HS-5 (cell line): ENCODE data around the gene ARHGAP10.

Source experiments
- DNase-seq: peaks from one replicate; pipeline ENCODE4 v3.0.0-alpha.2; 2012; ENCODE audit warnings: low read depth

Gene ARHGAP10

DNA sequence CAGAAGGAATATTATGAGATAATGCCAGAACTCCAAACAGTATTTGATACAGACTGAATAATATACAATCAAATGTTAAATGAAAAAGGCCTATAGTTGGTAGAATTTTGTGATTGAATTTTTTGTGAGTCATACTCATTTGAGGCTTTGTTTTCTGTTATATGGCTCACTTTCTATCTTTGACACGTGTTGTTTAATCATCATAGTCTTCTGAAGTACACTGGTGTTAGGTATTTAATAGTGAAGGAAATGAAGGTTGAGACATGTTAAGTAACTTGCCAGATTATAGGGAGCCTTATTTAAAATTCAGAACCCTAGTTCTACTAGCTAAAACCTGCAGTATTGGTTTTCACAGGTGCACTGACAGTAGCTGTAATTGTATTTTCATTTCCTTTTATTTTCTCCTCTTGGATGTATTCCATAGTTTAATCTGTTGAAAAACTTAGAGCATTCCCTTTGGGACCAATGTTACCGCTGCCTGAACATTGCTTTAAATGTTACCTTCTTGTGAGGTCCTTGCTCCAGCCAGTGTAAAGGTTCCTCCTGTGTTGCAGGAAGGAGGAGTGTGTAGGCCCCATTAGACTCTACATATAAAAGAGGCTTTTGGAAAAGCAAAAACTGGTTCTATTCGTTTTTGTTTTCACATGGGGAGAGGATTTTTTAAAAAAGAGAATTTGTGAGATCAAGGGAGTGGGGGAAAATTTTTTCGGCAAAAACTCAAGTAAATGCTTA is 224.1 kb downstream of the ARHGAP10 start:
- no peak for DNase-seq

DNA sequence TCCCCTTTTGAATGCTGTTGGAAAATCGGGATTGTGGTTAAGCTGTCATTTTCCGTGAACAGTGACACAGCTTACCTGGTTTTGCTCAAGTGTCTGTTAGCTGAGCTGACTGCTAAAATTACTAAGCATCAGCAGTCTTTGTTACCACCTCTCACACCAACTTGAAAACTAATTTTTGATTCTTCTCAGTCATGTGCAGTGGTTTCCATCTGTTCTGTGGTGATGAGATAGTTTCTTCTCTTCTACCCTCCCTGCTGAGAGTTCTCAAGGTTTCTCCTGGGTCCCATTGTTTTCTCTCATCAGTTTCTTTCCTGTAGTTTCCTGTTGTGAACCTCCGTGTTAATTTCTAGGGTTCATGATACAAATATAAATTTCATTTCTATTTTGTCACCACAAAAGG is 225.6 kb downstream of the ARHGAP10 start:
- no peak for DNase-seq

DNA sequence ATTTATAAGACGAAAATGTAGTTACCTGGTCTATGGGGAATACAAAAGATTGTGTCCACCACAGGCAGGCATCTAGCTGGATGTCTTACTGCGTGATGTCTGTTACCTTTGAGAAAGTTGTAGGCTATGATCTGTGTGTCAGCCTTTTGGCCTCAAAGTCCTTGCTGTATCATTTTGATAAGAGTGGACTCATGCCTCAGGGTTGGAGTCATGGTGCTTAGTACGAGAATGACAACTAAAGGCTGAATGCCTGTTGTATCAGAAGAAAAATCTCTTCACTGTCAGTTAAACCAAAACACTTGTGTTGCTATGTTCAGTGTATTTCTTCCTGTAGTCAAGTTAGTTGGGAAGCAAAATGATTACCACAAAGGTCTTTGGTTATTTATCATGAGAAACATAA is 226.2 kb downstream of the ARHGAP10 start:
- DNase-seq = no peak

DNA sequence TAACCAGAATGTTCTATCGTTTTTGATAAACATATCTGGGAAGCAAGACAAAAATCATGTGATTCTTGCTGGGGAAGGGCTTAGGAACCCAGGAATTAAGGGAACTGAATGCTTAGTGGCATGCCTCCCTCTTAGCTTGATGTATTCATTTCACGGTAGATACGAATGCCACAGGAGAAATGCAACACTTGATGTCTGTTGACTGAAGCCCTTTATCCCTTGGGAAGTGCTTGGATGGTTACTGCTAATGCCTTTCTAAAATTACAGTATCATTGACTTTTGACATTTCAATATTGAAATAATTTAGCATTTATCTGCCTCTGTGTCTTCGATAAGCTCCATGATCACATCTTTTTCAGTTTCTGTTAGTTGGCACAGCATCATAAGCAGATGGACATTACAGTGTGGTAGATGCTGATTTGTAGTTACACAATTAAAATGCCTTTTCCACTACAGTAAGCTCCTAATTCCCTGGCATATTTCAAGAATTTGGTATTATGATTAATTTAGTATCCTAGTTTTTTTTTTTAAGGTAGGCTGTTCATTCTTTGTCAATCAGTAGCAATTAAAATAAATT is 226.7 kb downstream of the ARHGAP10 start:
- no peak for DNase-seq

DNA sequence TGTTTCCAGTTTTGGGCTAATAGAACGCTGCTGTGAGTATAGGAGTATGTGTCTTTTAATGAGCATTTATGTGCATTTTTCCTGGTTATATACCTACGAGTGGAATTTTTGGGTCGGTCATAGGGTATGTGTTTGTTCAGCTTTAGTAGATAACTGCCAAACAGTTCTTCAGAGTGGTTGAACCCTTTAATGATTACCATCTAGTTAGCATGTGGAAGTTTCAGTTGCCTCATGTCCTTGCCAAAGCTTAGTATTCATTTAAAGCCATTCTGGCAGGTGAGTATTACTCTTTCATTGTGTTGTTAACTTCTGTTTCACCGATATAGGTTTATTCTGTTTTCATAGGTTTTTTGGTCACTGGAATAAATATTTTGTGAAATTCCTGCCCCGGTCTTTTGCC is 229.1 kb downstream of the ARHGAP10 start:
- no peak for DNase-seq

DNA sequence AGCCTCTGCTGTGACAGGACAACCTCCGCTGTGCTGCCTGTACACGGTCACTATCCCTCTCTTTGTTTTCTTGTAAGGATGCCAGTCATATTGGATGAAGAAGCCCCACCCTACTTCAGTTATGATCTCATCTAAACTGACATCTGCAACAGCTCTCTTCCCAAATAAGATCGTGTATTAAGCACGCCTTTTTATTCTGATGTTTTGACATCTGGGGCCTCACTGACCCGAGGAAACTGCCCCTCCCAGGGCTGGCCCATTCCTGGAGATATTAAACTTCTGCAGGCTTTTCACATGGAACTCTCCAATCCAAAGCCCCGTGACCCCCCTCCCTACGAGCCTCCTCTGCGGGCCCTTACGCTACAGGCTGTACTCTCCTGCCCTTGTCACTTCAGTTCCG is 232.0 kb downstream of the ARHGAP10 start:
- DNase-seq = no peak

DNA sequence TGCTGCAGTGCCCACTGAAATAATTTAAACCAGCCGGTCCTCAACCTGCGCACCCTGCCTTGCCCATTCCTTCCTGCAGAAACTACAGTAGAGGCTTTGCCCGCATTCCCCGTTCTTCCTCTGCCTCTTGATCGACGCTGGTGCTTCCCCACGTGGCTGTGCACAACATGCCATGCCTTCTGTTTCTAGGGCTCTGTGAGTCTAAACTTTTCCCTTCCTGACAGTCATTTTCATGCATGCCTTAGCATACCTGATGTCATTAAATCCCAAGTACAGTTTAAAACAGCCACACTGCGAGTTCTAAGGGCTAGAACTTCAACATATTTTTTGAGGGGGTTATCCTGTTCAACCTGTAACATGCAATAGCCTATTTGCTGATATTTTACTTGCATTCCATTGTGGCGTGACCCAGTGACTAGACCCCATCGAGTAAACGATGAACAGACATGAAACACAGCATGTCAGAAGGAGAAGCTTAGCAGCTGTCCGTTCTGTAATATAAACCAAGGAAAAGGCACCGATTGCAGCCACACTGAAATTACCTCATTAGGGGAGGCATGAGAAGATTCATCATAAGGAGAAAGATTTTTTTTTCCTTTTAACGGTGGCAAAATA is 232.5 kb downstream of the ARHGAP10 start:
- no peak for DNase-seq

DNA sequence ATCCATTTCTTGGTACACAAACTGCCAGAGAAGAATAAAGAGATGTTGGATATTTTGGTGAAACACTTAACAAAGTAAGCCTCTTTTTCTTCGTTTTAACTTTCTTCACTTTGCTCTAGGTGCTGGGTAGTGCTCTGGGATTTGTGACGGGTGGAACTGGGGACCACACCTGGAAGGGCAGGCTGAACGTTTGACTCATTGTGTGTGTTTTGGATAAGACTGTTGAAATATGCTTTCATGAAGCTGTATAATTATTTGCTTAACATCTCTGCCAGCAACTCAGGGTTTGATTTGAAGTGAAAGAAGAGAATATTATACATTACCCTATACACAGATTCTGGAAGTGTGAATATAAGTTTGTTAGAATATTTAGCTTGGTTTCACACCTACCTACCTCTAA is 233.2 kb downstream of the ARHGAP10 start:
- no peak for DNase-seq

DNA sequence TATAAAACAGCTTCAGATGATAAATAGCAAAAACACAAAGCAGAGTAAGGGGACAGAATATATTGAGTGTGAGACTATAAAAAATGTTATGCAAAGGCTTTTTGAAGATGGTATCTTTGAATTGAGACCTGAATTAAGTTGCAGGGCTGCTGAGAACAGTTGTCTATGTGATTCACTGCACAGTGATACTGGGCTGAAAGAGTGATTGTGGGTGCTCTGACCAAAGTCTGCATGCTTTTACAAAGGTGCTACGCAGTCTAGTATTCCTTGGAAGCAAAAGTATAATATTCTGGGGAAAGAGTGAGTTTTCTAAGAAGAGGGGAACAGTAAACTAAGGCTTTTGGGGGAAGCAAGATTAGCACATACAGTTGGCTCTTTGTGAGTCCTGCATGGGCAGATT is 234.0 kb downstream of the ARHGAP10 start:
- DNase-seq = no peak

DNA sequence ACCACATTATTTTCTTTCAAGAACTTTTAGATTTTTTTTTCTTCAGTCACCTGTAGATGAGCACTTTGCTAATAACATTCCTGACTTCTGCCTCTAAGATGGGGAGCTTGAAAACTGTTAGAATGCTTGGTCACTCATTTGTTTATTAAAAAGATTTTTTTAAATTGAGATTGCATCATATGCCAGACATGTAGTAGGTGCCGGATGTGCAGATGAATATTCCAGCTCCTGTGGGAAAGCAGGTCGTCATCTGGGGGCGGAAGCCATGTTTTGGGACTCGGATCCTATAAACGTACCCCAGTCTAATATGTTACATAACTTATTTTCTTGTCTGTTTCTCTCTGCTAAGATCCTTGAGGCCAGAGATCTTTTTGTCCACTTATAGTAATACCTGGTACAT is 236.8 kb downstream of the ARHGAP10 start:
- DNase-seq = no peak

DNA sequence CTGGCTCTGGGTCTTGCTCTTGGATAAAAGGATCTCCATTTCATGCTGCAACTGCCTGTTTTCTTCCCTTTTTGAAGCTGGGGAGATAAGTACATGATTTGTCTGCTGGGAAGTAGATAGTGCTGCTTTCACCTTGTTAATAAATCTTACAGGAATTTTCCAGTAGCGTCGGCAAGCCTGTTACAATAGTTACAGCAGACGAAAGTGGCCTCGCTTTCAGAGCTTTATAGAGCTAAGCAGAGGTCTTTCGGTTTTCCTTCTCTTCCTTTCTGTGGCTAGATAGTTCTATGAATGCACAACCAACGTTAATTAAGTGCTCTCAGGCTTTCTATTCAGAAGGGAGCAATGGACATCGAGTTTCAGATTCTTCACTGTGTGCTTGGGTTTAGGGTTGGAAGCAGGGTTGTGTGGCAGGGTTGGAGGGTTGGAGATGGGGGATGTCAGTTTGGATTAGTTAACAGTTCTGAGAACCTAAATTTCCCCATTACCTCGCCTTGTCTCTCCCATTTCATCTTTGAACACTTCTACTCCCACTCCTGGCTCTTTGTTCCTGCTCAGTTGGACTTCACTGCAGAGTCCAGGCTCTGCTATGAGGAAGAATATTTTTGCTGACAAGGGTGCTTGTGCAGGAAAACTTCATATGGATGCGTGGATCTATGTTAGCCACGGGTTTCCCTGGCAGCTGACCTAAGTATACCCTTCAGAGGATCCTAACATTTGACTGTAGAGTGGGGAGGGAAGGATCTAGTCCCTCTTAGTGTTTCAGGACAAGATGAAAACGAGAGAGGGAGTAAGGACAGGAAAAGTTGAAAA is 237.9 kb downstream of the ARHGAP10 start:
- DNase-seq = no peak

DNA sequence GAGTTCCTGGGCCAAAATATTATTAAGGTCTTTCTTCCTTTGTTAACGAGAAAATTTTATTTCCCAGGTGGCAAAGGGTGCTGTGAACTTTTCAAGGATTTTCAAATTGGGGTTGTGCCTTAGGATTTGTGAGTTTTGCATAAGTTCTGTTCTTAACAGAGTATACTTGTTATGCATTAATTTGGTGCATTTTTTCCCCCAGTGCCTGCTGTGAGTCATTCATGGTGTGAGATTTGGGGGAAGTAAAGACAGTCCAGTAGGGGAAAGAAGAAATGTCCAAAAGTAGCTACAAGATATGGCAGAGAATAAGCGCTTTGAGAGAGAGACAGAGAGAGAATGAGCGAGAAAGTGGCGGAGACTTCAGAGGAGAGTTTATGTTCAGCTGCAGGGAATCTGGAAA is 239.2 kb downstream of the ARHGAP10 start:
- no peak for DNase-seq

DNA sequence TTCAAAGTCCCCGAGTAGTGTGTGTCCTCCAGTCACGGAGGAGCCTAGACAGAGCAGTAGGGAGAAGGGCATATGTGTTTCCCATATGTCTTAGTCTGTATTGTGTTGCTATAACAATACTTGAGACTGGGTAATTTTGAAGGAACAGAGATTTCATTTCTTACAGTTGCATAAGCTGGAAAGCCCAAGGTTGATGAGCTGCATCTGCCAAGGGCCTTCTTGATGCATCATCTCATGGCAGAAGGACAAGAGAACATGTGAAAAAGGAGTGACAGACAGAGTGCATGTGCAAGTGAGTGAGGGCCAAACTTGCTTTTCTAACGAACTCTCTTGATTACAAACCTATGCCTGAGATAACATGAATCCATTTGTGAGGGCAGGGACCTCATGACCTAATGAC is 243.4 kb downstream of the ARHGAP10 start:
- peak; percentile 10 for DNase-seq

DNA sequence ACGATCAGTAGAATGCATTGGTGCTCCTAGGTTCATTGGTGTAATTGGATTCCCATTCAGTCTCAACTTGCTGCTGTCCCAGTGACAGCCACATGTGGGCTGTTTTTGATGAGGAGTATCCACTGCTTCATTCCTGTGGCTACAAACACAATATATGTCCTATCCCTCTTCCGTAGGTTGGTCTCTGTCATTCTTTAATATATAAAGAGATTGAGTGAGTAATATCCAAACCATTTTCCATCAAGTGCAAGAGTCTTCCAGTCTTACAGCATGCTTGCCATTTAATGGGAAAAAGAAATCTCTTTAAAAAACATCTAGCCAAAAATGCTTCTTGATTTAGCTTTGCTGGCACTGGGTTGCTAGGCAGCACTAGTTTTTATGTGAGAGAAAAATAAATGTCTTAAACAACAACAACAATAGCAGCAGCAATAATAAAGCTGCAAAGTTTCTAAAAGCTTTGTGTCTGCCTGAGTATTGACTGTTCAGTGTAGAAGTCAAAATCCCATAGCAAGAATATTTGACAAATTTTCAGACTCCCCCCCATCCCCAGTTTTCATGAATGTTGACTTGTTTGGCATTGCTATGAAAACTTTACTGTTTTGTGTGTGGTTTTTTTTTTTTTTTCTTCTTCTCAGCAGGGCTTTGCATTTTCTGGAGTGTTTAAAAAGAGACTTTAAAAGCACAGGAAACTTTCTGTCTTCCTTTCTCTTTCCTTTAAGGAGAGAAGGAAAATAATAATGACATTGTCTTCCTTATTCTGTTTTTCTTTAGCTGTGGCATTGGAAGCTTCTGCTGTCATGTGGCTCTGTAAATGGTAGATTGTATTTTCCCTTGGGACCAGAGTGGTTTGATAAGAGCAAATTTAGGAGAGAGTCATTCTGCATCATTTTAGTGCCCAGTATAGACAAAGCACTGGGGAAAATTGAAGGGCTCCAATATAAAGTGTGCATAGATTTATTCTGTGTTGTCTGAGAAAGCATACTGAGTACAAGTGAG is 244.3 kb downstream of the ARHGAP10 start:
- peak; percentile 10 for DNase-seq

DNA sequence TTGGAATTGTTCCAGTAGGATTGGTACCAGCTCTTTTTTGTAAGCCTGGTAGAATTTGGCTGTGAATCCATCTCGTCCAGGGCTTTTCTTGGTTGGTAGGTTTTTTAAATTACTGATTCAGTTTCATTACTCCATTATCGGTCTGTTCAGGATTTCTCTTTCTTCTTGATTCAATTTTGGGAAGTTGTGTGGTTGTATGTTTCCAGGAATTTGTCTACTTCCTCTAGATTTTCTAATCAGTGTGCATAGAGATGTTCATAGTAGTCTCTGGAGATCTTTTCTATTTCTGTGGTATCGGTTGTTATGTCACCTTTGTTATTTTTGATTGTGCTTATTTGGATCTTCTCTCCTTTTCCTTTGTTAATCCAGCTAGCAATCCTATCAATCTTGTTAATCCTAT is 248.7 kb downstream of the ARHGAP10 start:
- no peak for DNase-seq

DNA sequence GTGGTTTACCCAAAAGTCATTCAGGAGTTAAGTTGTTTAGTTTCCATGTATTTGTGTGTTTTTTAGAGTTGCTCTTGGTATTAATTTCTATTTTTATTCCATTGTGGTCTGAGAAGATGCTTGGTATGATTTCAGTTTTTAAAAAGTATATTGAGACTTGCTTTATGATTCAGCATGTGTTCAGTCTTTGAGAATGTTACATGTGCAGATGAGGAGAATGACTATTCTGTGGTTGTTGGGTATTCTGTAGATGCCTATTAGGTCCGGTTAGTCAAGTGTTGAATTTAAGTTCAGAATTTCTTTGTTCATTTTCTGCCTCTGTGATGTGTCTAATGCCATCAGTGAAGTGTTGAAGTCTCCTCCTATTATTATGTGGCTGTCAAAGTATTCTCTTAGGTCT is 249.4 kb downstream of the ARHGAP10 start:
- DNase-seq = no peak

DNA sequence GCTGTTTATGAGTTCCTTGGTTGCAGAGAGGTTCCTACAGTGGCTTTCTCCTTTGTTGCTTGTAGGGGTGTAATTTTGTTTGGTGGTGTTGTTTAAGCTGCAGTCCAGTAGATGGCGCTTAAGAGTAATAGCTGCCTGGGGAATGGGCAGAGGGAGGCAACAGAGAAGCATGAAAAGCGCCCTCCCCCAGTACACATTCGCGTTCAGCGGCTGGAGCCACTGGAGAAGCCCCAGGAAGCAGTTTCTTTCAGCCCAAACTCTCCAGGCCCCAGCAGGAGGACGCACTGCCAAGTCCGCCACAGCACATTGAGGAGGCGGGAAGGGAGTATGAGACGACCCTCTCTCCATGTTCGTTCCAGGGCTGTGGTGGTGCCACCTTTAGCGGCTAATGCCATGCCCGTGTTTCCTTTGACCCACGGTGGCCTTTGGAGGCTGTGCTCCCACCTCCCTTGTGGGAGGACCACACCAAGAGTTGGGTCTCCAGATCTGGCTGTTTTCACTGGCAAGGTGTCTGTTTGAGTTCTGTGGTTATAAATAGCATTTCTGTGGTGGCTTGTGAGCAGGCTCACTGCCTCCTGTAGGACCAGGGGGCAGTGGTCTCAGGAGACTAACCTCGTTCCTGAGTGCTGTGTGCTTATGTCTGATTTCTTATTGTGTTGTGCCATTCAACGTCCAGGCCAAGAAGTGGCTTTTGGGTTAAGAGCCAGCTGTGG is 252.3 kb downstream of the ARHGAP10 start:
- DNase-seq = no peak

DNA sequence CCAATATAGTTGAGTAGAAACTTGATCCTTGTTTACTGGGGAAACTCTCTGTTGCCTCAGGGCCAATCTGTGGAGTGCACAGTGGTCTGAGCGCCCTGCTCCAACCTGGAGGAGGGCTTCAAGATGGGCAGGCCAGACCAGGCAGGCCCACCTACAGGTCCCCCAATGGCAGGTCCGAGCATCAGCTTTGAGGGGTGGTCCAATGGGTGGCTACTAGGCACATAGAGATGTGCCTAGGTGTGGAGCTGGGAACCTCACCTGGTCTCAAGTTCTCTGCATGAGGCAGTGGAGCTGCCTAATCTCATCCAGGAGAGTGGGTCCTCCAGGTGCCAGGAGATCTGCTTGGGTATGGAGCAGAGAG is 252.9 kb downstream of the ARHGAP10 start:
- no peak for DNase-seq

DNA sequence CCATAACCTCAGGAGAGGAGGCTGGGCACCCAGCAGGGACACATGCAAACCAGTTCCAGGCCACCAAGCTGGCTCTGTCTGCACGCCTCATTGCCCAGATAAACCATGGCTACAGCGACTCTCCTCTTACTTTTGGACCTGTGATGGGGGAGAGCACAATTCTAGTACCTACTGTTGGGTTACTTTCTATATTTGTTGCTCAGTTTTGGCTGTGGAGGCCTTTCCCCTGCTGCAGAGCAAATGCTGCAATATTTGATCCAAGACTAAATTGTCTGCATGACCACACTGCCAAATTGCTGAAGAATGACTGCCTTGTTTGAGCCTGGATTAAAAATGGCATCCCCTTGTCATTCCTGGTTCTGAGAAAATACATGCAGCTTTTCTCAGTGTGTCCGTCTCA is 253.5 kb downstream of the ARHGAP10 start:
- DNase-seq = no peak

DNA sequence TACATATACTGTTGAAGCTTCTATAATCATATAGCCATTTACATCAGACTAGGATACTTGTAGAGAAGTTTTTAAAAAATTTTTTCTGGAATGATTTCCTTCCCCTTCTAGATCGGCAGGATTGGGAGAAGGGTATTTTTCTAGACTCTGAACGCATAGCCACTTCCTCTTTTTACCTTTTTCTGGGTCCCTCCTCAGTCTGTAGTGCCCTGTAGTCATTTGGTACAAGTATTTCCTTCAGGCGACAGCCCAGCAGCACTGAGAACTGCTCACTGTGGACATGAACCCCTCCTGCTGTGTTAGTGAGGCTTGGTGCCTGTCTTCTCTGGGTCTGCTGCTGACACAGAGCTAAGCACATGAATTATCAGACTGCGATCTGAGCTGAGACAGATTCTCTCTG is 255.4 kb downstream of the ARHGAP10 start:
- no peak for DNase-seq
